Endothelial cell of coronary artery (primary cell): ENCODE results near the gene TMEM229B. TPM values are rescaled to one million over a fixed set of nuclear protein-coding genes. Genes with fewer than 3 reads are reported as not detected.

Experiments
- total RNA-seq: library from RNA; depleted of rRNA; stranded (reverse); fragments of >200 nt; gene quantifications from 2 replicates; pipeline ENCODE4 v1.2.3, GENCODE V29; 2014

Gene TMEM229B
- under 0.01 and 0.19 TPM in 2 replicates for total RNA-seq

DNA sequence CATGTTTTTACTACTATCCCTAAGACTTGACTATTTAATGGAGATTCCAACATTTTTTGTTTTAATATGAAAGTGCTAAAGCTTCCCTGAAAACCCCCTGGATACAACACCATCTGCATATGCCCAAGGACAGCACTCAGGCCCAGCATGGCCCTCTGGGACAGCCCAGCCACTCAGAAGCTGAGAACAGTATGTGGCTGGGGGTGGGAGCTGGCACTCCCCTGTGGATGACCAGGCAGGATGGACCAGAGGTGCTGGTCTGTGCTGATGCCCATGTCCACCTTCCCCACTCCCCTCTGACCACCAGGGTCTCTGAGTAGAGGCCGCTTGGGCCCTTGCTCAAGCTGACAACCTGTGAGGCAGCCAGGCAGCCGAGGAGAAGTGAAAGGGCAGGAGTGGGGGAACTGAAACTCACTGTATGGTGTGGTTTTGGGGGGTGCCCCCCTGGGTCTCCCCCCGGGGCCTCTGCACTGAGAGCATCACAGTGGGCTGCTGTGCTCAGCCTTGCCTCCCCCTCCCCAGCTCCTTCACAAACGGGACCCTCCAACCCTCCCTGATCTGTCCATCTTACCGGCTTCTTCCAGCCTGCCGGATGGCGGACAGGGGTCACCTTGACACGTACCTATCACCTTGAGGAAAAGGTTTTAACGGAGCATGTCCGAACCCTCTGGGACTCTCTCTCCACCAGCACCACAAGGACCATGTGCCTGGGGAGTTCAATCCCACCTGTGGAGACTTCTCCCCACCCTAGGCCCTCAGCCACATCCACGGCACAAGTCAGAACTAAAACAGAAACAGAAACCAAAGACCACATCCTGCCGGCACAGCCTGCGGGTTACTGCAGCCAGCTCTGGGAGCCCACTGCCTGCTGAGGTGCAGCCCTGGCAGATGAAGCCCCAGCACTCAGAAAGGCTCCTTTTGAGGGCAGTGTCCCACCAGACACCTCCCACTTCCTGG, at the start of gene TMEM229B:
Gene TMEM229B, minus strand, starts transcription at position 785 of the 957 bp plus-strand sequence. CDS start 14,798 bp downstream, outside the sequence.

DNA sequence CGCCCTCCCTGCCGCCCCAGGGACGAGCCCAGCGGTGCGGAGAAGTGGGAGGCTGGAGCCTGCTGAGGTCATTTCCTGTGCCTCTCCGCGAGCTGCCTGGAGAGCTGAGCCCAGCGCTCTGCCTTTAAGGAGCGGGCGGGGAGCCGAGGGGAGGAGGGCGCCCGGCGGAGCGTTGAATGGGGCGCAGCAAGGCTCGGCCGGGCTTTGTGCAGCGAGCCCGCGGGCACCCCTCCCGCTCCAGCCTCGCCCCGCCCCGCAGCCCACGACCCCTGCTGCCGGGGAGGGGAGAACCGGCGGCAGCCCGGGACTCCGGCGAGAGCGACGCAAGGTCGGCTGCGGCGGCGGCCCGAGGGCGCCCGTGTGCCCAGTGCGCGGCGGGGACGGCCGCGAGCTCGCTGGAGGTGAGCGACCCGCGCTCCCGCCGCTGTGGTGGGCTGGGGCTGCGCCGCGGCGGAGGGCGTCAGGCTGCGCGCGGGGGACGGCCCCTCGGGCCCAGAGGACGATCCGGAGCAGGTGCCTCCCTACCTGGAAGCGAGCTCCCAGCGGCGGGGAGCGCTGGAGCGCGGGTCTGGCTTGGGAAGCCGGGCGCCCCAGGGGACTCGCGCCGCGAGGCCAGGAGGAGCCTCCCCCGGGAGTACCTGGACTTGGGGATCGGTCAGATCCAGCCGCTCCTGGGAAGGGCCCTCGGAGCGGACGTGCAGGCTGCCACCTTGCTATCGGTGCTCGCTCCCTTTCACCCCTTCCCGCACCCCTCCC, 44.7 kb upstream of the TMEM229B start, which contains the start of gene PLEKHH1:
Gene PLEKHH1, plus strand, starts transcription at position 293 of the 756 bp plus-strand sequence. CDS start 8,578 bp downstream, outside the sequence.

Other genes starting within 250 kb of the TMEM229B start
- 21.8 and 29.3 TPM in 2 replicates for gene PALS1, start 247.3 kb downstream of the TMEM229B start, total RNA-seq
- gene ATP6V1D, start 128.9 kb downstream of the TMEM229B start, total RNA-seq = 96.8 and 102 TPM in 2 replicates
- gene EIF2S1, start 128.4 kb downstream of the TMEM229B start, total RNA-seq = 333 and 396 TPM in 2 replicates
- gene PLEK2, start 76.6 kb downstream of the TMEM229B start, total RNA-seq = 13.1 and 18.7 TPM in 2 replicates
- 0.27 and 0.38 TPM in 2 replicates for gene PLEKHH1, start 44.6 kb upstream of the TMEM229B start, total RNA-seq
- gene PIGH, start 111.5 kb upstream of the TMEM229B start, total RNA-seq = 6.8 and 8.0 TPM in 2 replicates
- gene ARG2, start 131.2 kb upstream of the TMEM229B start, total RNA-seq = 15.1 and 22.9 TPM in 2 replicates
- gene VTI1B, start 185.9 kb upstream of the TMEM229B start, total RNA-seq = 51.8 and 75.7 TPM in 2 replicates
- gene RDH11, start 207.0 kb upstream of the TMEM229B start, total RNA-seq = 74.2 and 84.0 TPM in 2 replicates
- not detected in 2 replicates for gene RDH12, start 213.2 kb upstream of the TMEM229B start, total RNA-seq